Measurements from ENCODE around the gene LANCL2.
"Not testable (repeated sequence)": the region's sequence is repeated elsewhere in the genome, so short reads cannot be mapped to it uniquely, and the experiment has no call there.

Gene LANCL2

GRCh38 chr7:55365205-55365674 lies at the start of gene LANCL2:
TSS of gene LANCL2 (plus strand) at chr7:55365337. CDS start at chr7:55366026, 689 bp downstream.
- DNase-seq (ENCODE audit: low read depth, low spot score), result no peak

DNA sequence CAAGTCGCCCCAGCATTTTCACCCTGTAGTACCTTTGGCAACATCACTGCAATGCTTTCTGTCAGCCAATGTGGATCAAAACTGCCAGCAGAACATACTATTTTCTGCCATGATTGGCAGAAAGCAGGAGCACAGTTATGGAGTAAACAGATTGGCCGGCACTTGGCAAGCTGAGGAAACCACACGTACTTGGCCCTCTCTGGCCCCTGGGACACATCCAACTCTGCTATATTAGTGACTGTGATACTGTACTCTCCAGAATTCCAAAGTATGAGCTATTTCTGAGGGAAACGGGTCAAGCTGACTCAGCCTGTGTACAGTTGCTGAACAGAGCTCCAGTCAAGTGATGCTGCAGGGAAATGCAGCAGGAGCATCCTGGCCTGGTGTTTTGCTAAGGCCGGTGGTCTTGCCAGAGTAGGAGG lies 39.8 kb upstream of the LANCL2 start:
- peak; percentile 33 for DNase-seq (ENCODE audit: low read depth, low spot score)

DNA sequence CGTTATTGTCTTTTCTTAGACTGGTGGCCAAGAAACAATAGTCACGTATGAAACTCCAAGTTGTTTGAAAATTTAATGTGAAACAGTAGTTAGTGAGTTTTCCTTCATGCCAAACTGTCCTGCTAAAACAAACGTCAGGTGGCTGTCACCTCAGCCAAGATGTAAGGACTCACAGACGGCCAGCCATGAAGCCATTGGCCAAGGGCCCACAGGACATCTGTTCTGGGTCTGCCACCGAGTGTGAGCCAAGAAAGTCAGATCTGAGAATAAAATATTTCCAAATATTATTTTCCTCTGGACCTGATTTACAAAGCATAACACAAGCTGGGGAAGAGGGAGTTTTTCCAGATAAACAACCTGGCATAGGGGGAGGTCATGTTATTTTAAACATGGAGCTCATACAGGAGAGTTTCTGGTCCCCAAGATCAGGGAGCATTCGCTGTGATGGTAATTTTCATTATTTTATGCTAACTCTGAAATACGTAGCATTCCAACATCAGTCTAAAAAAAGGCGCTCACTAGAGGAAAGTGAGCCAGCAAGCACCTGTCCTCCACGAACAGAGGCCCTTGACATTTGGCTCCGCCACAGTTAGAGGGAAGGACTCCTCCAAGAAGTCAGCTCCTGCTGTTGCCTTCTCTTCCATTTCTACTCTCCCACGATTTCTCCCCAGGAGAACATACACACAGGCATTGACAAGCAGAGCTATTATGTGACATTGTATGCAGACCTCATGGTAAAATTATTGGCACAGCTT lies 38.9 kb upstream of the LANCL2 start:
- DNase-seq (ENCODE audit: low read depth, low spot score), result no peak

- DNase-seq (ENCODE audit: low read depth, low spot score), result no peak
Measured at GRCh38 chr7:55326945-55327626, 38.1 kb upstream of the LANCL2 start.

- no peak for DNase-seq (ENCODE audit: low read depth, low spot score)
Measured at GRCh38 chr7:55335151-55335550, 30.0 kb upstream of the LANCL2 start.

DNA sequence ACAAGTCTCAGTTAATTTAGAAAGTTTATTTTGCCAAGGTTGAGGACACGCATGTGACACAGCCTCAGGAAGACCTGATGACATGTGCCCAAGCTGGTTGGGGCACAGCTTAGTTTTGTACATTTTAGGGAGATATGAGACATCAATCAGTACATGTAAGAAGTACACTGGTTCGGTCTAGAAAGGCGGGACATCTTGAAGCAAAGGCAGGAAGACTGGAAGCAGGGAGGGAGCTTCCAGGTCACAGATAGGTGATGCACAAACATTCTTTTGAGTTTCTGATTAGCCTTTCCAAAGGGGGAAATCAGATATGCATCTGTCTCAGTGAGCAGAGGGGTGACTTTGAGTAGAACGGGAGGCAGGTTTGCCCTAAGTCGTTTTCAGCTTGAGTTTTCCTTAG lies 29.4 kb upstream of the LANCL2 start:
- no peak for DNase-seq (ENCODE audit: low read depth, low spot score)

DNA sequence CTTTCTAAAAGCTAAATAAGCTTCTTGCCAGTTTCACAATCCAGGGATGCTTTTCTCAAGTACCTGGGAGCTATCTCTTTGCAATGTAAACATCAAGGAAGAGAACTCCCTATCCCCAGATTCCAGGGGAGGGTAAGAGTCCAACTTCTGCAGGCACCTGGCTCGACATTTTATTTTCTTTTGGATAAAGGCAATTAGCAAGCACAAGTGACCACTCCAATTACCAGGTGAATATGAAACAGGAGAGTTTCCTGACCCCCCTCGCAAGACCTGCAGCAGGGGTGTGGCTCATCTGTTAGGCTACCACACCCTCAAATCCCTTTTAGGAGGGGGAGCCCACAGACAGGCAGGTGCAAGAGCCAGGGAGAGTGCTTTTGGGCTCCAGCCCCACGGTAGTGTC lies 28.6 kb upstream of the LANCL2 start:
- DNase-seq (ENCODE audit: low read depth, low spot score), result no peak

GRCh38 chr7:55339033-55340000 lies 25.8 kb upstream of the LANCL2 start:
- no peak for DNase-seq (ENCODE audit: low read depth, low spot score)

DNA sequence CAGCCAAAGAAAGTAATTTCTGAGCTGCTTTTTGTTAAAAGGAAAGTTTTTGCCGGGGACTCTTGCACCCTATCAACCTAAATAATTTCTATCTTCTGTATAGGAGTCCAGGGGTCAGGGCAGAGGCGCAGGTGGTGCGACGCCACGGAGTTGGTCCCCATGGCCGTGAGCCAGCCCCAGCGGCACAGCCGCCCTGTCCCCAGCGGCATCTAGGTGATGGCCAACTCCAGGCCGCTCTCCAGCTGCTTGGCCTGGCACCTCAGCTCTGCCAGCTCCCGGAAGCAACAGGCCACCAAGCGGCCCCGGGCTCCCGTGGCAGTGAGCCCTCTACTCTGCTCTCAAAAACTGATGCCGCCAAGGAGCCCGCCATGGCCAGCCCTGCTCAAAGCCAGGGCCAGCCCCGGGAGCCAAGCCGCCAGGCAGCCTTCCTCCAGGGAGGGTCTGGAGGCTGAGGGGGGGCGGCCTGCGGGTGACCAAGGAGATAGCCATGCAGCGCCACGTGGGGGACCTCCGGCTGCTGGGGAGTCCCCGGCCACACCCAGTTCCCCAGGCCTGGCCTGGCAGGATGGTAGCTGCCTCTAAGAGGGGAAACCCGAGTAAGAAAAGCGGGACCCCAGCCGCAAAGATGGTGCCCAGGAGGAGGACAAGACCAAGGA lies 22.8 kb upstream of the LANCL2 start:
- DNase-seq (ENCODE audit: low read depth, low spot score), result no peak

GRCh38 chr7:55343002-55343781 lies 21.9 kb upstream of the LANCL2 start:
- DNase-seq (ENCODE audit: low read depth, low spot score), result no peak

DNA sequence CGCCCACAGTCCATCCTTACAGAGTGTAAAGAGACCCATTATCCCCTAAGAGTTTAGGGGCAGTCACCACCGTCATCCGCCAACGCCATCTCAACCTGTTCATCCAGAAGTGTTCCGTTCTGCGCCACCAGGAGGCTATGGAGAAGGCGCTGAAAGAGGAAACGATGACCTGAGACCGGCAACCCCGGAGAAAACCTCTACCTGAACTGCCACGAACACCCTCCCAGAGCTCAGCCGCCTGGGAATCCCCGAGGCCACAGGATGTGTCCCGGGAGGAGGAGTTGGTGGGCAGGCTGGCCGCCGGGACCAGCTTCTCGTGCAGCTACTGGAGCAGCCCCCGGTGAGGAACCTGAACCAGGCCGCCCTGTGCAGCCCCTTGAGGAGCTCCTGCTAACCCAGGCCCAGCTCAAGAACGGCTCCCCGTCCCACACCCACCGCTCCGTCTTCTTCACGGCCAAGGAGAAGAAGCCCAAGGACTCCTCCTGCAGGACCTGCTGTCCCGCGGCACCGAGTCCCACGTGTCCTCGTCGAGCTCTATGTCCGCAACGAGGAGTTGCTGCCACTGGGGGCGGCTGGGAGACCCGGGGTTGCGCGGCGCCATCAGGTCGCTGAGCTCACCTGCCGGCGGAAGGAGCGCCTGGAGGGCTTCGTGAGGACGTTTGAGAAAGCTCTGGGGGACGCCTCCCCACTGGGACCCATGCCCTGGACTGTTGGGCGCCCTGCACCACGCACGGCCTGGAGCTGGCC lies 21.1 kb upstream of the LANCL2 start:
- DNase-seq (ENCODE audit: low read depth, low spot score), result no peak

DNA sequence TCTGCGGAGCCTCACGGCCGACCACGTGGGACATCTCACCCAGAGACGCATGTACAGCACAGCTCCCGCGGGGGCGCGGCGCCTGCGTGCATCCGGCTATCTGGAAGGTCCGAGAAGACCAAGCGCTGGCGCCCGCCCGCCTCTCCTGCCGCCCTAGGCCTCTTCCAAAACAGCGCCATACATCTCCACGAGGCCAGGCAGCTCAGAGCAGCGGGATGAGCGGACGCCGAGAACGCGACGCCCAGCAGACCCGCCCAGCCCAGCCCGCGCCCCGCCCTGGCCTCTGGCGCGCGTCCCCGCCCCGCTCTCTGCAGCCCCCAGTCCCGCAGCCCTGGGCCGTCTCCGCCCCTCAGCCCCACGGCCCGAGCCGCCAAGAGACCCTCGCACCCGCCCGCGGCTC lies 20.3 kb upstream of the LANCL2 start:
- DNase-seq (ENCODE audit: low read depth, low spot score), result no peak

- DNase-seq (ENCODE audit: low read depth, low spot score), result no peak
Measured at GRCh38 chr7:55345292-55345691, 19.8 kb upstream of the LANCL2 start.

- DNase-seq (ENCODE audit: low read depth, low spot score), result no peak
Measured at GRCh38 chr7:55348502-55348901, 16.6 kb upstream of the LANCL2 start.

DNA sequence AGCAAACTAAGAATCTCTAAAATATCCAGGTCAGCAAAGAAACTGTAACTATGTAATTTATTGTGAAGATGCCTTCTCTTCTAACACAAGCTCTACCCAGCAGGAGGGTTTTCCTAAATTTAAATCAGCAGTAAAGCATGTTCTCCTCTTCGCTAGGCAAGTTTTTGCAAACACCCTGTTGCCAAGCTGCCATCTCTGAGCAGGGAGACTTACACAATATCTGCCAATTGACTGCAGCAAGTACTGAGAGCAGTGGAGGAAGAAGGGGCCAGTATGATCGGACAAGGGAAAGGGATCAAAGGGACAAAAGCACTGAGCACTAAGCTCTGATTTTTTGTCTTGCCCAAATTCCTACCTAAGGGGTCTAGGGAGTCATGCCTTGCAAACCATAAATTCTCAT lies 16.0 kb upstream of the LANCL2 start:
- no peak for DNase-seq (ENCODE audit: low read depth, low spot score)

DNA sequence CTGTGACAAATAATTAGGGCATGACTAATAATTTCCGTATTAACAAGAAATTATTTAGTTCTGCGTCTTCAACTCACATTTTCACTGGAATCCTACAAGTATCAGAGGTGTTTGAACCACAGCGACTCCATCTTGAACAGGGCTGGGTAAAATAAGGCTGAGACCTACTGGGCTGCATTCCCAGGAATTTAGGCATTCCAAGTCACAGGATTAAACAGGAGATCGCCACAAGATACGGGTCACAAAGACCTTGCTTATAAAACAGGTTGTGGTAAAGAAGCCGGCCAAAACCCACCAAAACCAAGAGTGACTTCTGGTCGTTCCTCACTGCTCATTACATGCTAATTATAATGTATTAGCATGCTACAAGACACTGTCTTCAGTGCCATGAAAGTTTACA lies 14.9 kb upstream of the LANCL2 start:
- no peak for DNase-seq (ENCODE audit: low read depth, low spot score)

GRCh38 chr7:55351263-55351662 lies 13.9 kb upstream of the LANCL2 start:
- DNase-seq (ENCODE audit: low read depth, low spot score), result no peak

DNA sequence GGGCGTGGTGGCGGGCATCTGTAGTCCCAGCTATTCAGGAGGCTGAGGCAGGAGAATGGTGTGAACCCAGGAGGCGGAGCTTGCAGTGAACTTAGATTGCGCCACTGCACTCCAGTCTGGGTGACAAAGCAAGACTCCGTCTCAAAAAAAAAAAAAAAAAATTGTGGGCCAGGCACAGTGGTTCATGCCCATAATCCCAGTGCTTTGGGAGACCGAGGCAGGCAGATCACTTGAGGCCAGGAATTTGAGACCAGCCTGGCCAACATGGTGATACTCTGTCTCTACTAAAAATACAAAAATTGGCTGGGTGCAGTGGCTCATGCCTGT lies 12.2 kb upstream of the LANCL2 start:
- DNase-seq (ENCODE audit: low read depth, low spot score), result not testable (repeated sequence)

DNA sequence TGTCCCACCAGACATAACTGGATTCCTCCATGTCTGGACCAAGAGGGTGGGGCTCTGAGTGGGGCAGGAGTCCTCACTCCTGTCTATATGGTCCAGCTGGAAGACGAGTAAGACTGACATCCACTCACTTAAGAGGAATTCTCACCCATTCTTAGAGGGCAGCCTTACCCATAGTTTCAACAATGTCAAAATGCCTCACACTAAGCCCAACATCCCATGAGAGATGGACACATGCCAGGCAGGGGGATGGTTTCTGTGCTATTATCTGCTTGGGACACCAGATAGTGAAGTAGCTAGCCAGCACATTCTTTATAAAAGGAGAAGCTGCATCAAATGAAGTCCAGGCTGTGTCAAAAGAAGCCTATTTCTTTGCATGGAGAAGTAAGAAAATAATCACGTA lies 4.7 kb upstream of the LANCL2 start:
- DNase-seq (ENCODE audit: low read depth, low spot score), result no peak

GRCh38 chr7:55361560-55361959 lies 3.6 kb upstream of the LANCL2 start:
- DNase-seq (ENCODE audit: low read depth, low spot score), result no peak

All from smooth muscle cell of the brain vasculature (primary cell).